Measurements from ENCODE around the gene HOXD13. TPM values are rescaled to one million over a fixed set of nuclear protein-coding genes. Genes with fewer than 3 reads are reported as not detected.

Gene HOXD13
- total RNA-seq, 1 donor from 2014 or later, result not detected

DNA sequence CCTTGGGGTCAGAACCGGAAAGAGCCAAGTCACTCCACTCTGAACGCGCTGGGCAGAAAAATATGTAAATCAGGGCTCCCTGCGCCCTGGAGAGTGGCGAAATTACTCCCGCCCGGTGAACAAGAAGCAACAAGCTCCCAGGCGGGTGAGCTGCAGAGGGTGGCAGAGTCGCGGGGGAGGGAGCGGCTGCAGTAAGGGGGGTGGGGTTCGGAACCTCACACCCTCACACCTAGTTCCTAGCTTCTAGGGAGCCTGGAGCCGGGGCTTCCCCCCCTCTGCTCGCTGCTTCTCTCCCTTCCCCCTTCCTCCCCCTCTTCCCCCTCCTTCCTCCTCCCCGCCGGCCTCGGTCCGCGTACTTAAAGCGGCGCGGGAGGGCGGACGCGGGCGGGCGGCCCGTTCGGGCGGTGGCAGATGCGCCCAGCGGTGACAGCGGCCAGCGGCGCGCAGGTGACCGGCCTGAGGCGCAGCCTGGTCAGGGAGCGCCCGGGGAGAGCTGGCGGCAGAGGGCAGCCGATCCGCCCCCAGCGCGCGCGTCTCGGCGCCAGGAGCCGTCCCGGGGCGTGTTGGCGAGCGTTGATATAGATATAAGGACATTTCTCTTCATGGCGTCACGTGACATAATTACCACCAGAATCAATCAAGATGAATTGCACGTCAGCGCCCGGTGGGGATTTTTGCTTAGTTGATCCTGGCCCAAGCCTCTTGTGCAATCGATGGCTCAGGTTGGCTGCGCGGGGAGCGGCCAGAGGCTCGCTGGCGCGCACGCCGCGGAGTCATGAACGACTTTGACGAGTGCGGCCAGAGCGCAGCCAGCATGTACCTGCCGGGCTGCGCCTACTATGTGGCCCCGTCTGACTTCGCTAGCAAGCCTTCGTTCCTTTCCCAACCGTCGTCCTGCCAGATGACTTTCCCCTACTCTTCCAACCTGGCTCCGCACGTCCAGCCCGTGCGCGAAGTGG lies 14.3 kb downstream of the HOXD13 start, which contains the start of gene HOXD11:
Gene HOXD11 (plus strand): TSS at position 700 of the 959 bp plus-strand sequence. CDS start 76 bp downstream, at position 776.
- TF ChIP-seq, protein P1, sequence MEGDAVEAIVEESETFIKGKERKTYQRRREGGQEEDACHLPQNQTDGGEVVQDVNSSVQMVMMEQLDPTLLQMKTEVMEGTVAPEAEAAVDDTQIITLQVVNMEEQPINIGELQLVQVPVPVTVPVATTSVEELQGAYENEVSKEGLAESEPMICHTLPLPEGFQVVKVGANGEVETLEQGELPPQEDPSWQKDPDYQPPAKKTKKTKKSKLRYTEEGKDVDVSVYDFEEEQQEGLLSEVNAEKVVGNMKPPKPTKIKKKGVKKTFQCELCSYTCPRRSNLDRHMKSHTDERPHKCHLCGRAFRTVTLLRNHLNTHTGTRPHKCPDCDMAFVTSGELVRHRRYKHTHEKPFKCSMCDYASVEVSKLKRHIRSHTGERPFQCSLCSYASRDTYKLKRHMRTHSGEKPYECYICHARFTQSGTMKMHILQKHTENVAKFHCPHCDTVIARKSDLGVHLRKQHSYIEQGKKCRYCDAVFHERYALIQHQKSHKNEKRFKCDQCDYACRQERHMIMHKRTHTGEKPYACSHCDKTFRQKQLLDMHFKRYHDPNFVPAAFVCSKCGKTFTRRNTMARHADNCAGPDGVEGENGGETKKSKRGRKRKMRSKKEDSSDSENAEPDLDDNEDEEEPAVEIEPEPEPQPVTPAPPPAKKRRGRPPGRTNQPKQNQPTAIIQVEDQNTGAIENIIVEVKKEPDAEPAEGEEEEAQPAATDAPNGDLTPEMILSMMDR (IDR thresholded peaks at IDR 0.05; ENCODE audit: unreplicated experiment), result no peak
- H3K36me3 Mint-ChIP-seq (ENCODE audit: insufficient read depth), result no peaks in the 10 kb centered on the region
- H3K4me1 Mint-ChIP-seq (ENCODE audit: low read depth), result peaks cover 3% of the 10 kb centered on the region
- peak within 1 kb of the TSS; percentile 71 for H3K27ac Mint-ChIP-seq
- peaks cover 90% of the 10 kb centered on the region for H3K27me3 Mint-ChIP-seq
- no peak for DNase-seq (ENCODE audit: low spot score, unreplicated experiment)
- H3K4me3 Mint-ChIP-seq (ENCODE audit: low read depth), result peak within 1 kb of the TSS; percentile 1
- H3K9me3 Mint-ChIP-seq (ENCODE audit: low read depth), result no peaks in the 10 kb centered on the region

- H3K9me3 Mint-ChIP-seq (ENCODE audit: low read depth), result no peaks in the 10 kb centered on the region
- H3K27ac Mint-ChIP-seq, result no peak overlapping the region
Observed at GRCh38 chr2:176107731-176108181, 15.2 kb downstream of the HOXD13 start.

GRCh38 chr2:176109192-176109901 lies 16.8 kb downstream of the HOXD13 start:
- H3K9me3 Mint-ChIP-seq (ENCODE audit: low read depth), result no peaks in the 10 kb centered on the region
- H3K4me3 Mint-ChIP-seq (ENCODE audit: low read depth), result no peak overlapping the region
- H3K27me3 Mint-ChIP-seq, result peaks cover 90% of the 10 kb centered on the region
- TF ChIP-seq, protein P1 (IDR thresholded peaks at IDR 0.05; ENCODE audit: unreplicated experiment), result no peak
- H3K27ac Mint-ChIP-seq, result peak overlapping the region; percentile 41
- peaks cover 3% of the 10 kb centered on the region for H3K4me1 Mint-ChIP-seq (ENCODE audit: low read depth)
- DNase-seq (ENCODE audit: low spot score, unreplicated experiment), result no peak
- no peaks in the 10 kb centered on the region for H3K36me3 Mint-ChIP-seq (ENCODE audit: insufficient read depth)

More at GRCh38 chr2:176107731-176108181, 15.2 kb downstream of the HOXD13 start:
- TF ChIP-seq, protein P1 (IDR thresholded peaks at IDR 0.05; ENCODE audit: unreplicated experiment), result no peak
- H3K27me3 Mint-ChIP-seq, result peaks cover 90% of the 10 kb centered on the region
- H3K4me3 Mint-ChIP-seq (ENCODE audit: low read depth), result no peak overlapping the region
- DNase-seq (ENCODE audit: low spot score, unreplicated experiment), result no peak
- peaks cover 3% of the 10 kb centered on the region for H3K4me1 Mint-ChIP-seq (ENCODE audit: low read depth)
- no peaks in the 10 kb centered on the region for H3K36me3 Mint-ChIP-seq (ENCODE audit: insufficient read depth)

DNA sequence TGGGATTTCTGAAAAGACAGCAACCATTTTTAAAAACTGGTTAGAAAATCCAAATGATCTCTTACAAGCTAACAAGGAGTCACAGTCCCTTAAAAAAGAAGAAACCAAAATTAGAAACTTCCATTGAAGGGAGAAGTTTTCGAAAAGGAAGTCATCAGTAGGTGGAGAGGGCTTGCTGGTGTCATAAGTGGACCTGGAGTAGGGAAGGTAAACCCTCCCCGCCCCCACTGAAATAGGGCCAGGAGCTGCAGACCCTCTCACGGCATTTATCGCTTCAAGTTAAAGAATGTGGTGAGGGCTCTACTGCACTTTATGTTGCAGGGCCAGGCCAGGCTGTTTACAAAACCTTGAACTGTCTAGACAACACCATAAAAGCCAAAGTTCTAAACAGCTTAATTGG lies 17.4 kb downstream of the HOXD13 start:
- H3K4me3 Mint-ChIP-seq (ENCODE audit: low read depth), result no peak overlapping the region
- no peaks in the 10 kb centered on the region for H3K36me3 Mint-ChIP-seq (ENCODE audit: insufficient read depth)
- no peaks in the 10 kb centered on the region for H3K9me3 Mint-ChIP-seq (ENCODE audit: low read depth)
- peaks cover 3% of the 10 kb centered on the region for H3K4me1 Mint-ChIP-seq (ENCODE audit: low read depth)
- H3K27me3 Mint-ChIP-seq, result peaks cover 90% of the 10 kb centered on the region
- TF ChIP-seq, protein P1 (IDR thresholded peaks at IDR 0.05; ENCODE audit: unreplicated experiment), result no peak
- no peak overlapping the region for H3K27ac Mint-ChIP-seq
- DNase-seq (ENCODE audit: low spot score, unreplicated experiment), result no peak
